Progenitor cell of endocrine pancreas (in vitro differentiated cells): ENCODE measurements around the gene CABP2. TPM values are rescaled to one million over a fixed set of nuclear protein-coding genes. Genes with fewer than 3 reads are reported as not detected.

ENCODE experiments used
- DNase-seq: peaks from one replicate; pipeline ENCODE4 v3.0.0; 2021; ENCODE audit warnings: low spot score; ENCODE audit not compliant: unreplicated experiment
- H3K27ac Mint-ChIP-seq: 2 replicates; pipeline ENCODE4 v1.8.0; 2021; ENCODE audit warnings: mild to moderate bottlenecking, moderate library complexity, mixed read lengths
- H3K27me3 Mint-ChIP-seq: 2 replicates; pipeline ENCODE4 v1.8.0; 2021; ENCODE audit warnings: mixed read lengths
- H3K36me3 Mint-ChIP-seq: 2 replicates; pipeline ENCODE4 v1.8.0; 2022; ENCODE audit warnings: mixed read lengths; ENCODE audit not compliant: insufficient read depth
- H3K4me1 Mint-ChIP-seq: 2 replicates; pipeline ENCODE4 v1.8.0; 2021; ENCODE audit warnings: low read depth, mixed read lengths
- H3K4me3 Mint-ChIP-seq: 2 replicates; pipeline ENCODE4 v1.8.0; 2021; ENCODE audit warnings: low read depth, mild to moderate bottlenecking, moderate library complexity, mixed read lengths
- H3K9me3 Mint-ChIP-seq: 2 replicates; pipeline ENCODE4 v1.8.0; 2021; ENCODE audit warnings: low read depth, mixed read lengths
- total RNA-seq: library from RNA; stranded (reverse); gene quantifications from 2 replicates; pipeline ENCODE4 v1.2.1, GENCODE V29; 2021
- TF ChIP-seq, protein P1 (sequence below): fragments of 200-600 bp; sonication (generic); IDR thresholded peaks from one replicate; pipeline ENCODE4 v1.5.0; 2021; ENCODE audit warnings: antibody characterized with exemption, mild to moderate bottlenecking; ENCODE audit not compliant: unreplicated experiment

The CABP2 gene
- total RNA-seq, 1 donor from 2014 or later: not detected

DNA sequence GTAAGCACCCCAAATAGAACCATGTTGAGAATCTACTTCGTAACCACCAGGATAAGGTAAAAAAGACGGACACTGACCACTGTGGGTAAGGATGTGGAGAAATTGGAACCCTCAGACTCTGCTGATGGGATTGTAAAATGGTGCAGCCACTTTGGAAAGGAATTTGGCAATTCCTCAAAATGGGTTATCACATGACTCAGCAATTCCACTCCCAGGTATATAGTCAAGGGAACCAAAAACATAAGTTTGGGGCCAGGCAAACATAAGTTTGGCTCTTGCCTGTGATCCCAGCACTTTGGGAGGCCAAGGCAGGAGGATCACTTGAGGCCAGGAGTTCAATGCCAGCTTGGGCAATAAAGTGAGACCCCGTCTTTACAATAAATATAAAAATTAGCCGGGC, 5.1 kb upstream of the CABP2 start:
- no peak for DNase-seq
- H3K36me3 Mint-ChIP-seq: no peaks in the 10 kb centered on the region
- peaks cover 18% of the 10 kb centered on the region for H3K27me3 Mint-ChIP-seq
- TF ChIP-seq, protein P1, sequence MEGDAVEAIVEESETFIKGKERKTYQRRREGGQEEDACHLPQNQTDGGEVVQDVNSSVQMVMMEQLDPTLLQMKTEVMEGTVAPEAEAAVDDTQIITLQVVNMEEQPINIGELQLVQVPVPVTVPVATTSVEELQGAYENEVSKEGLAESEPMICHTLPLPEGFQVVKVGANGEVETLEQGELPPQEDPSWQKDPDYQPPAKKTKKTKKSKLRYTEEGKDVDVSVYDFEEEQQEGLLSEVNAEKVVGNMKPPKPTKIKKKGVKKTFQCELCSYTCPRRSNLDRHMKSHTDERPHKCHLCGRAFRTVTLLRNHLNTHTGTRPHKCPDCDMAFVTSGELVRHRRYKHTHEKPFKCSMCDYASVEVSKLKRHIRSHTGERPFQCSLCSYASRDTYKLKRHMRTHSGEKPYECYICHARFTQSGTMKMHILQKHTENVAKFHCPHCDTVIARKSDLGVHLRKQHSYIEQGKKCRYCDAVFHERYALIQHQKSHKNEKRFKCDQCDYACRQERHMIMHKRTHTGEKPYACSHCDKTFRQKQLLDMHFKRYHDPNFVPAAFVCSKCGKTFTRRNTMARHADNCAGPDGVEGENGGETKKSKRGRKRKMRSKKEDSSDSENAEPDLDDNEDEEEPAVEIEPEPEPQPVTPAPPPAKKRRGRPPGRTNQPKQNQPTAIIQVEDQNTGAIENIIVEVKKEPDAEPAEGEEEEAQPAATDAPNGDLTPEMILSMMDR: no peak
- H3K27ac Mint-ChIP-seq: no peak overlapping the region
- H3K4me3 Mint-ChIP-seq: no peak overlapping the region
- H3K4me1 Mint-ChIP-seq: no peaks in the 10 kb centered on the region
- peaks cover 19% of the 10 kb centered on the region for H3K9me3 Mint-ChIP-seq

DNA sequence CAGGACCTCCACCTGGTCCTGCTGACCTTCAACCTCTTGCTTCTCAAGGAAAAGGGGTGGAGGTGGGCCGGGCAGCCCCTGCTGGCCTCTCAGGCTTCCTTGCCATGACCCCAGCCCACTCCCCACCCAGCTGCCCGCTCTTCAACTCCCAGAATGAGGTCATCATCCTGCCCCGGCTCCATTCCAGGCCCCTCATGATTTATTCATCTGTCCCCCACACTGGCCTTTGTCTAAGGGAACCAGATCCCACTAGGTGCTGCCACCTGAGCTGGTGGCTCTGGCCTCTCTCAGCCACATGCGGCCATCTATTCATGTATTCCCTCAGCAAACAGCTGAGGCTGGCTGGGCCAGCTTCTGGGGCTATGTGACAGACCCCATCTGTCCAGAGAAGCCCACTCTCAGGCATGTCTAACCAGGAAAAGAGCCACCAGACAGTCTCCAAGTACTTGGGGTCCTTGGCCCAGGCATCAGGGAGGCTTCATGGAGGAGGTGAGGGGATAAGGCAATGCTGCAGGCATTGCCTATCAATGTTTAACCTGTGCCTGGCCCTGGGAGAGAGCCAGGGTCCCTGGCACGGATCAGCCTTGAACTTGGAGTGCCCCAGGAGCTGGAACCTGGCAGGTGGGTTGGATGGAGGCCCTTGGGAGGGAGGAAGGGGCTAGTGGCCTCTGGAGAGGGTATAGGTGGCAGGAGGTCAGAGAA, 2.2 kb upstream of the CABP2 start:
- peaks cover 5% of the 10 kb centered on the region for H3K9me3 Mint-ChIP-seq
- no peaks in the 10 kb centered on the region for H3K36me3 Mint-ChIP-seq
- H3K27ac Mint-ChIP-seq: no peak overlapping the region
- no peak for DNase-seq
- no peak overlapping the region for H3K4me3 Mint-ChIP-seq
- no peaks in the 10 kb centered on the region for H3K4me1 Mint-ChIP-seq
- peaks cover 18% of the 10 kb centered on the region for H3K27me3 Mint-ChIP-seq
- TF ChIP-seq, protein P1: no peak

DNA sequence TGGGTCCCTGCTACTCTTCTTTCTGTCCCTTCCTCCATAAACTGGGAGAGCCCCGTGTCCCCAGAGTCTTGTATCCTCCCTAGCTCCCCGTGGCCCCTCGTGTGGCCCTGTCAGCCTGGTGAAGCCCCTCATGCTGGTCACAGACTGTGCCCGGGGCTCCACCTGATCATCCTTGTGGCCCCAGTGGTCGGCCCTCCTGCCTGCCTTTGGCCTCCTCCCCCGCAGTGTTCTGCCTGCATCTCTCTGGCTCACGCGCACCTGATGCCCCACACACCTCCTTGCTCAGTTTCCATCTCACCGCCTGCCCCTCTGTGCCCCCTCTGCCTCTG, 1.2 kb upstream of the CABP2 start:
- Mint-ChIP-seq H3K27ac (no peak overlapping the region), H3K9me3 (peaks cover 5% of the 10 kb centered on the region), H3K4me1 (no peaks in the 10 kb centered on the region), H3K36me3 (no peaks in the 10 kb centered on the region), H3K27me3 (peaks cover 18% of the 10 kb centered on the region), H3K4me3 (no peak overlapping the region)
- TF ChIP-seq, protein P1: no peak
- DNase-seq: no peak

DNA sequence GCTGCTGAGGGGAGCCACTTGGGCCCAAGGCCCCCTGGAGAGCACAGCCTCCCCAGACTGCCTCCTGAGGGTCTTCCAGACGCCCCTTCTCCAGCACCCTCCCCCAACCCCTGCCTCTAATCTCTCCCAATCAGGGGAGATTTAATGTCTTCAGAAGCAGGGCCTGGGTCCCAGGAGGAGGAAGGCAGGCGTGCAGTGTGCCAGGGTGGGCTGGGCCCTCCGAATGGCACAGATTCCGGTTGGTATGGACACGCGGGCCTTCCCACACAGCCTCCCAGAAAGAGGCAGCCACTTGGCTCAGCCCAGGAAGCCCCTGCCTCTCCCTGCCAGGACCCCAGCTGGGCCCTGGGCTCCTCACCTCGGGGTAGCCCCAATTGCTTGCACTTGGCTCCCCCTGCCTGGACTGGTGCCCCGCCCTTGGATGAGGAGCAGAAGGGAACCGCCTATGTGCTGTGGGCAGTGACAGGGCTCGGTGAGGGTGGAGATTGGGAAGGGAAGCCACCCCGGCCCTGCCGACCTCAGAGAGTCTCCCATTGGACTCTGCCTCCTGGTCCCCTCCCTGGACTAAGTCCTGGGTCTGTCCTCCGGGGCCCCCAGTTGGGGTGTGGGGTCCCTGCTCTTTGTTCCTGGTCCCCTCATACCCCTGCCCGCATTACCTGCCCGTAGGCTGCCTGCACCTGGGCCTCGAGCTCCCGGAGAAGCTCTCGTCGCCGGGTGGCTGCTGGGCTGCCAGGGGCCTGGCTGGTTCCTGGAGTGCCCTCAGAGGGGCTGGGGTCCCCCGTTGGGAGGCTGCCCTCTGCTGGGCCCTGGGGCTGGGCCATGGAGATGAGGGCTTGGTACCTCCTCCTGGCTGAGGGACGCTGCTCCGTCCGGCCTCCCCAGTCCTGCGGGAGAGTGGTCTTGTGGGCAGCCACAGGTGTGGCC, 572 bp upstream of the CABP2 start:
- H3K4me1 Mint-ChIP-seq: no peaks in the 10 kb centered on the region
- no peak for DNase-seq
- H3K27ac Mint-ChIP-seq: no peak overlapping the region
- peaks cover 15% of the 10 kb centered on the region for H3K27me3 Mint-ChIP-seq
- TF ChIP-seq, protein P1: no peak
- H3K4me3 Mint-ChIP-seq: no peak overlapping the region
- H3K36me3 Mint-ChIP-seq: no peaks in the 10 kb centered on the region
- H3K9me3 Mint-ChIP-seq: peaks cover 5% of the 10 kb centered on the region

DNA sequence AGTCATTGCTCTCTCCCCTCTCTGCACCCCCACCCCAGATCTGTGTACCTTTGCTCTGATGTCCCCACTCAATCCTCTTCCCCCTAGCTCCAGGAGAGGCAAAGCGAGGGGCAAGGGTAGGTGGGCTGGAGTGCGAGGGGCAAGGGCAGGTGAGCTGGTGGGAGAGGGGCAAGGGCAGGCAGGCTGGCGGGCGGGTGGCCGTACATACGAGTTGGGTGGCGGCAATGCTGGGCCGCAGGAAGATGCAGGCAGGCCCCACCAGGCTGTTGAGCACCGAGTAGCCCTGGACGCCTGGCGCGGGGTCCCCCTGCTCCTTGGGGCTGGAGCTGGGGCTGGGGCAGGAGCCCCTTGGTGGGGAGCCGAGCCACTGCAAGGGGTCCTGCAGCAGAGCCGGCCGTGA, 908 bp downstream of the CABP2 start:
- Mint-ChIP-seq H3K27ac (no peak overlapping the region), H3K9me3 (peaks cover 2% of the 10 kb centered on the region), H3K36me3 (no peaks in the 10 kb centered on the region), H3K4me3 (no peak overlapping the region), H3K27me3 (peaks cover 13% of the 10 kb centered on the region), H3K4me1 (no peaks in the 10 kb centered on the region)
- DNase-seq: no peak
- TF ChIP-seq, protein P1: no peak
